Measurements from ENCODE around the gene TIGIT.

DNA sequence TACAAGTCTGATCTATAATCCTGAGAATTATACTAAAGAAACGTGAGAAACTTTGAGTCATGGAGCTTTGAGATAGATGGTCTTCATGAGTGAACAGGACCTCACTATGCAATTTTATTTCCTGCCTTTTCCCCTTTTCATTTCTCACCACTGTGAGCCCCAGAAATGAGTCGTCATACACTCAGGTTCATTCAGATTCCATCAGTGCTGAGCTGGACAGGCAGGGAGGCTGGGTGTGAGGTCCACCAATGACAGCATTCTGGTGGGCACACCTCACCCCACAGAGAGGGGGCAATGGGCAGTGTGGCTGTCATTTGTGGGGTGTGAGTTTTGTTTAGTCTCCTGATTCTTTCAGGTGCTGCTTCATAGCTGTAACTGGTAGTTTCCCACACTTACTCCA is 16.9 kb downstream of the TIGIT start:
- TF ChIP-seq SUZ12 (IDR thresholded peaks at IDR 0.05; ENCODE audit: extremely low read depth, insufficient read depth, insufficient read length) (no peak), ZNF274 (IDR thresholded peaks at IDR 0.05; ENCODE audit: low read depth, low read length) (no peak)
